K562 (cell line): ENCODE measurements around the gene CPED1. TPM values are rescaled to one million over a fixed set of nuclear protein-coding genes. Genes with fewer than 3 reads are reported as not detected.

Experiments used
- ASH1L ChIP-seq: fragments of 450-650 bp; IDR thresholded peaks from 2 replicates; pipeline ENCODE4 v1.6.1; 2018; ENCODE audit warnings: borderline replicate concordance, mild to moderate bottlenecking, low read depth; ENCODE audit not compliant: partially characterized antibody
- ATF4 ChIP-seq: fragments of 450-650 bp; formaldehyde crosslinking; IDR thresholded peaks from 2 replicates; pipeline ENCODE4 v1.4.0; 2022; ENCODE audit warnings: mild to moderate bottlenecking, moderate library complexity
- BMI1 ChIP-seq: fragments of 150-350 bp; IDR thresholded peaks from 2 replicates; pipeline ENCODE4 v1.6.1; 2014; ENCODE audit warnings: low read length
- BRCA1 ChIP-seq, 2 experiments: fragments of 450-650 bp in 1 of 2; sonication (generic) in 1 of 2; formaldehyde crosslinking in 1 of 2; IDR thresholded peaks; 2 replicates each; pipeline versions ENCODE4 v1.5.0 to v1.6.1; 2017 to 2020; ENCODE audit warnings: mild to moderate bottlenecking in 1 of 2, missing genetic modification reagents in 1 of 2
- CBX3 ChIP-seq, 2 experiments: IDR thresholded peaks; 1 replicate in 1 of 2; 2 replicates in 1 of 2; pipeline ENCODE4 v1.6.1; 2012; ENCODE audit warnings: inconsistent platforms in 2 of 2, low read length in 2 of 2, borderline replicate concordance in 1 of 2, control low read depth in 1 of 2
- FOXP1 ChIP-seq: sonication (generic); formaldehyde crosslinking; IDR thresholded peaks from 2 replicates; pipeline ENCODE4 v1.8.0; 2022; ENCODE audit warnings: mild to moderate bottlenecking, missing genetic modification reagents
- JUN ChIP-seq, 2 experiments: sonication (generic) in 1 of 2; formaldehyde crosslinking in 1 of 2; IDR thresholded peaks; 2 replicates each; pipeline versions ENCODE4 v1.6.1 to v1.8.0; 2012 to 2022; ENCODE audit warnings: borderline replicate concordance in 2 of 2, mild to moderate bottlenecking in 2 of 2, improper control_type of control experiment in 1 of 2, low read depth in 1 of 2, low read length in 1 of 2, missing genetic modification reagents in 1 of 2
- LEF1 ChIP-seq: fragments of 450-650 bp; IDR thresholded peaks from 2 replicates; pipeline ENCODE4 v1.6.1; 2016; ENCODE audit warnings: mild to moderate bottlenecking
- NFRKB ChIP-seq: fragments of 450-650 bp; IDR thresholded peaks from 2 replicates; pipeline ENCODE4 v1.6.1; 2016; ENCODE audit warnings: low read depth
- SAFB2 ChIP-seq: fragments of 200-400 bp; formaldehyde crosslinking; IDR thresholded peaks from 2 replicates; pipeline ENCODE4 v1.6.1; 2018; ENCODE audit warnings: borderline replicate concordance, low read length, low read depth, moderate library complexity; ENCODE audit not compliant: severe bottlenecking
- ZC3H11A ChIP-seq: IDR thresholded peaks from 2 replicates; pipeline ENCODE4 v1.6.1; 2012; ENCODE audit warnings: low read depth, low read length, improper control_type of control experiment
- ZNF165 ChIP-seq: fragments of 250-450 bp; sonication (Bioruptor Pico); IDR thresholded peaks from 2 replicates; pipeline ENCODE4 v1.4.0; 2020; ENCODE audit warnings: borderline replicate concordance
- ZNF282 ChIP-seq: sonication (generic); formaldehyde crosslinking; IDR thresholded peaks from 2 replicates; pipeline ENCODE4 v1.8.1; 2023; ENCODE audit warnings: missing genetic modification reagents
- ZNF311 ChIP-seq: fragments of 250-450 bp; sonication (Bioruptor Pico); IDR thresholded peaks from 2 replicates; pipeline ENCODE4 v1.4.0; 2020; ENCODE audit warnings: mild to moderate bottlenecking, moderate library complexity
- ZNF324 ChIP-seq: fragments of 250-450 bp; sonication (Bioruptor Pico); IDR thresholded peaks from 2 replicates; pipeline ENCODE4 v1.4.0; 2020; ENCODE audit warnings: mild to moderate bottlenecking
- ZNF449 ChIP-seq: fragments of 250-450 bp; sonication (Bioruptor Pico); IDR thresholded peaks from 2 replicates; pipeline ENCODE4 v1.8.0; 2022; ENCODE audit warnings: moderate library complexity, mild to moderate bottlenecking, inconsistent platforms
- ZNF655 ChIP-seq: fragments of 250-450 bp; sonication (Bioruptor Pico); IDR thresholded peaks from 2 replicates; pipeline ENCODE4 v1.5.0; 2021
- ZNF699 ChIP-seq: fragments of 250-450 bp; sonication (Bioruptor Pico); IDR thresholded peaks from 2 replicates; pipeline ENCODE4 v1.8.0; 2021; ENCODE audit warnings: mild to moderate bottlenecking, moderate library complexity; ENCODE audit not compliant: insufficient replicate concordance
- ZNF717 ChIP-seq: fragments of 250-450 bp; sonication (Bioruptor Pico); IDR thresholded peaks from 2 replicates; pipeline ENCODE4 v1.5.0; 2021
- ZNF780A ChIP-seq: fragments of 250-450 bp; sonication (Bioruptor Pico); IDR thresholded peaks from 2 replicates; pipeline ENCODE4 v1.5.0; 2021; ENCODE audit warnings: mild to moderate bottlenecking
- polyA plus RNA-seq, 8 experiments: library from polyadenylated mRNA; depleted of rRNA in 4 of 8; stranded (reverse) in 5 of 8; unstranded in 3 of 8; fragments of >200 nt; fragmentation: Nextera tagmentation in 2 of 8; fragmentation: Illumina TruSeq in 1 of 8; extraction: Ambion mirVana in 2 of 8; extraction: Trizol in 1 of 8; gene quantifications; 2 replicates each; pipeline versions ENCODE4 v1.2.1 to v1.2.3, GENCODE V29; 2011 to 2014; ENCODE audit warnings: inconsistent platforms in 1 of 8, missing spikeins in 1 of 8
- total RNA-seq, 7 experiments: library from RNA; depleted of rRNA in 6 of 7; stranded (reverse); fragments of >200 nt in 6 of 7; fragmentation: Illumina TruSeq in 2 of 7; extraction: Trizol in 2 of 7; gene quantifications; 2 replicates each; pipeline versions ENCODE4 v1.2.1 to v1.2.3, GENCODE V29; 2011 to 2021; ENCODE audit warnings: low replicate concordance in 1 of 7

CPED1 gene
- total and polyA plus RNA-seq, 9 of the 15 experiments (the other 6 are each of a cell fraction or from before 2014, with no cell fraction given): 195 to 393 (median 290) TPM

- TF ChIP-seq ZNF449 (CRISPR knock-in tag) (no peak), LEF1 (no peak), CBX3 (IDR thresholded peaks at IDR 0.05; ENCODE audit: borderline replicate concordance in 1 of 2, low read length in 2 of 2) (peak in 1 of 2 experiments; percentile 55; a peak in 1 of 3 replicates), SAFB2 (no peak), JUN (IDR thresholded peaks at IDR 0.05; ENCODE audit: borderline replicate concordance, low read depth, low read length) (no peak), JUN (CRISPR knock-in tag; IDR thresholded peaks at IDR 0.05; ENCODE audit: borderline replicate concordance) (no peak), FOXP1 (CRISPR knock-in tag) (no peak), ASH1L (peak; percentile 10), ZNF655 (CRISPR knock-in tag) (no peak), ZNF311 (CRISPR knock-in tag) (no peak; the same call in 1 of the 2 replicates), ZNF165 (no peak), ZC3H11A (no peak), ZNF324 (peak; percentile 78), ZNF780A (CRISPR knock-in tag) (no peak), ZNF717 (CRISPR knock-in tag) (peak; percentile 87), ZNF699 (CRISPR knock-in tag) (no peak), ZNF282 (CRISPR knock-in tag) (no peak), ATF4 (CRISPR knock-in tag) (no peak), BMI1 (no peak), BRCA1 (IDR thresholded peaks at IDR 0.05) (no peak), BRCA1 (CRISPR knock-in tag; IDR thresholded peaks at IDR 0.05) (no peak), NFRKB (no peak)
- TF ChIP-seq, all 486 proteins: peak for 50
These were observed 92.4 kb downstream of the CPED1 start (continued) for GRCh38 chr7:121080913-121081326.
